Measurements from ENCODE around the gene SPDYE3.
A peak's percentile ranks its signal among the peaks of the same experiment; 100 is the strongest.
"Not testable (repeated sequence)": the region's sequence is repeated elsewhere in the genome, so short reads cannot be mapped to it uniquely, and the experiment has no call there.

Gene SPDYE3

GRCh38 chr7:100352984-100353684 is 45.6 kb downstream of the SPDYE3 start:
- DNase-seq, result no peak

GRCh38 chr7:100353685-100354330 is 46.3 kb downstream of the SPDYE3 start:
- no peak for DNase-seq

GRCh38 chr7:100356416-100357068 is 49.0 kb downstream of the SPDYE3 start:
- DNase-seq, result no peak

- no peak for DNase-seq
These were observed 49.6 kb downstream of the SPDYE3 start for GRCh38 chr7:100357131-100357561.

- no peak for DNase-seq
These were observed 50.7 kb downstream of the SPDYE3 start, which contains the start of gene PILRB for GRCh38 chr7:100358027-100358856. TSS of gene PILRB (plus strand) at chr7:100358117. CDS start at chr7:100358303, 186 bp downstream.

- DNase-seq, result no peak
These were observed 51.3 kb downstream of the SPDYE3 start for GRCh38 chr7:100358857-100359212.

- DNase-seq, result no peak
These were observed 52.8 kb downstream of the SPDYE3 start for GRCh38 chr7:100360135-100360854.

- no peak for DNase-seq
These were observed 55.6 kb downstream of the SPDYE3 start for GRCh38 chr7:100363098-100363497.

GRCh38 chr7:100363797-100364196 is 56.3 kb downstream of the SPDYE3 start:
- DNase-seq, result not testable (repeated sequence)

GRCh38 chr7:100364480-100364879 is 57.0 kb downstream of the SPDYE3 start:
- no peak for DNase-seq

GRCh38 chr7:100365998-100366367 is 58.5 kb downstream of the SPDYE3 start:
- DNase-seq, result not testable (repeated sequence)

GRCh38 chr7:100366411-100367250 is 59.1 kb downstream of the SPDYE3 start:
- no peak for DNase-seq

GRCh38 chr7:100367251-100367620 is 59.7 kb downstream of the SPDYE3 start:
- DNase-seq, result no peak

GRCh38 chr7:100367676-100368613 is 60.4 kb downstream of the SPDYE3 start:
- no peak for DNase-seq

- DNase-seq, result peak; percentile 38
These were observed 61.6 kb downstream of the SPDYE3 start for GRCh38 chr7:100369105-100369504.

GRCh38 chr7:100370303-100370702 is 62.8 kb downstream of the SPDYE3 start:
- no peak for DNase-seq

- no peak for DNase-seq
These were observed 63.2 kb downstream of the SPDYE3 start for GRCh38 chr7:100370746-100371145.

GRCh38 chr7:100371561-100372171 is 64.2 kb downstream of the SPDYE3 start:
- DNase-seq, result no peak
